NCI-H1105 treated with DMSO at 0.1 percent for 48 hours (cell line): ENCODE data around the gene AMIGO1.
"Not testable (repeated sequence)": the region's sequence is repeated elsewhere in the genome, so short reads cannot be mapped to it uniquely, and the experiment has no call there.

Source experiments
- DNase-seq: peaks from one replicate; lab custom pipeline; 2025; lab: John Stamatoyannopoulos, UW

The AMIGO1 gene

DNA sequence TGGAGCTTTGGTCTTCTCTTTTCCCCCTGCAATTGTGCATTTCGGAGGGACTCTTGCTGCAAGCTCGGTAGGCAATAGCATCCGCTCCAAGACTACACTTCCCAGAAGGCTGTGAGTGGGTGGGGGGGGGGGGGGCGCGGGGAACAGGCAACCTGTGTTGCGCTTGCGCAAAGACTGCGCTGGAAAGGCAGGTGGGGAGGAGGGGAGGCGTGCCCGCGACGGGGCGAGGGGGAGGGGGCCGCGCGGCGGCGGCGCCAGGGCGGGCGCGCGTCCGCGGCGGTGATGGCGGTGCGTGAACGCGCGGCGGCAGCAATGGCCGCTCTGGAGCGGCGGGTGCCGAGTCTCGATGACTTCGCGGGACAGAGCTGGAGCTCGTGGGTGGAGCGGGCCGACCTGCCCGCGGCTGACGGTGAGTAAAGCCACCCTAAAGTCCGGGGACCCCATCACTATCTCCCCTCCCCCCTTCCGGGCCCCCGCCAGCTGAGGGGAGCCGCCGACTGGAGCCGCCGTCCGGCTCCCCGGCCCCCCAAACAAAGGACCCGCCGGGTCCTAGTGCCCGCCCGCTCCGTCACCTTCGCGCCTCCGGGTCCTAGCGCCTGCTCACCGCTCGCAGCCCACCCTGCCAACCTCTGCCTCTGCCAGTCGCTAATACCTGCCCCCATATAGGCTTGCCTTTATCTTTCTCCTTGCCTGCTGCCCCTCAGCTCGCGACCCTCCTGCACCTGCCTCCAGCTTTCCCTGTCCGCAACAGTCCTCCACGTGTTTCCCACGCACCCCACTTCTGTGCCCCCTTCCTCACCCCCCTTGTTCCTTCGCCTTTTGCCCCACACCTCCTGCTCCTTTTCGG is 25.6 kb downstream of the AMIGO1 start, which contains the start of gene ATXN7L2:
ATXN7L2 (plus strand) TSS at position 234 of the 847 bp plus-strand sequence; CDS start at position 283, 49 bp downstream.
- DNase-seq, result peak; percentile 91

DNA sequence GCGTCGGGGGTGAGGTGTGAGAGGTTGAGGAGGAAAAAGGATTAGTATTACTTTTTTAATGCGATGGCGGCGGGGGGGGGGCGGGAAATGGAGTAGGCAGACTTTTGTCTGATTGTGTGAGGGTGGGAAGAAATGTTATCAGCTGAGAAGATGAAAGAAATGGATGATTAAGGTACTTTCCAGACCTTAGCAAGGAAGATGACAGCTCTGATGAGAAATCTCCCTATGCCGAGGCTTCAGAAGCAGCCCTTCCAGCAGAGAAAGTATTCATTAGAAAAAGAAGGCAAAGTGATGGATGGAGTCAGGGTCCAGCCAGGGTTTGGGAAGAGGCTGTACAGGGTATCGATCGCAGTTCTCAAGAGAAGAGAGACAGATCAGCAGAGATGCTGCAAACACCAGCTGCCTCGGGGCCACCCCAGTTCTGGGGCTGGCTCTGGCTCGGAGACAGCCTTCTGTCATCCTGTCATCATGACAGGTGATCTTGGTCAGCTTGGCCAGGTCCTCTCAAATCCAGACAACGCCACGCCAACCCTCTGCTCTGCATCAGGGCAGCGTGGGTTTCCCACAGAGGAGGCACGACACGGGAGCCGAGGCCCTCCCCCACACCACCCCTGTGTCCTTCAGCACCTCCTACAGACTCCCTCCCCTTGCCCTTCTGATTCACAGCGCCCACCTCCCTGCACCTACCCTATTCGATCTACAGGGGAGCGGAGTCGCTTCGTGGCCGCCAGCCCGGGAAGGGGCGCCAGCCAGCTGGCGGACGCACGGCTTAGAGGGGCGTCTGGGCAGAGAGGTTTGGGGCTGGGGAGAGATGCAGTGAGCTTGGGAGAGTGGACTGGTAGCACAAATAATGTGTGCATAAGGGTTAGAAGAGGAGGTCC is 26.5 kb downstream of the AMIGO1 start:
- DNase-seq, result peak; percentile 80

GRCh38 chr1:109482242-109482641 is 27.3 kb downstream of the AMIGO1 start:
- DNase-seq, result no peak

DNA sequence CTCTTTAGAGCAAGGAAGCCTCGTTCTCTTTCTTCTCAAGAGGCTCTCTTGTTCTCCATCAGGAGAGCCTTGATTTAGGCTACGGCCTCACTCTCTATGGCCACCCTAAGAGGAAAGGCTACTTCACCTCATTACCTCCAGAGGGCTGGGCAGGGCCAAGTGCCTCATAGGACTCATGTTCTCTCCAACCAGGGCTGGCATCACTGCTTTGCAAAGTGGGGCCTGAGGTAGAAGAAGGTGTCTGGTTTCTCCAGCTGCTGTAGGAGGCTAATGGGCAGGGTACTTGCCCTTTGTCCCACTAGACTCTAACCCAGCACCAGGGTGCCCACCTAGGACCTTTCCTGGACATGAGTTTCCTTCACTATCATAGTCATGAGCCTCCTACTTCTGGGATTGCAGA is 27.9 kb downstream of the AMIGO1 start:
- no peak for DNase-seq

GRCh38 chr1:109479901-109480300 is 29.6 kb downstream of the AMIGO1 start:
- DNase-seq, result no peak

GRCh38 chr1:109479311-109479710 is 30.2 kb downstream of the AMIGO1 start:
- DNase-seq, result no peak

- DNase-seq, result no peak
Observed at GRCh38 chr1:109478806-109479205, 30.7 kb downstream of the AMIGO1 start.

DNA sequence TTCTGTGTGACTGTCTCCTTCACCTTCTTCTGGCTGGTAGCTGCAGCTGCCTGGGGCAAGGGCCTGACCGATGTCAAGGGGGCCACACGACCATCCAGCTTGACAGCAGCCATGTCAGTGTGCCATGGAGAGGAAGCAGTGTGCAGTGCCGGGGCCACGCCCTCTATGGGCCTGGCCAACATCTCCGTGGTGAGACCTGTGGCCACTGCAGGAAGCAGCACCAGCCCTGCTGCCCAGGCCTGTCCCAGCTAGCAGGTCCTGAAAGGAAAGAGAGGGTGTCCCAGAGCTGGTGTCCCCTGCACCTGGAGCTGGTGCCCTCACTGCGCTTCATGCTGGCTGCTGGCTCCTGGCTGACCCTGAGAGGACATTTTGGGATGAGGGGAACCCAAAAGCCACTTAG is 31.7 kb downstream of the AMIGO1 start:
- no peak for DNase-seq

DNA sequence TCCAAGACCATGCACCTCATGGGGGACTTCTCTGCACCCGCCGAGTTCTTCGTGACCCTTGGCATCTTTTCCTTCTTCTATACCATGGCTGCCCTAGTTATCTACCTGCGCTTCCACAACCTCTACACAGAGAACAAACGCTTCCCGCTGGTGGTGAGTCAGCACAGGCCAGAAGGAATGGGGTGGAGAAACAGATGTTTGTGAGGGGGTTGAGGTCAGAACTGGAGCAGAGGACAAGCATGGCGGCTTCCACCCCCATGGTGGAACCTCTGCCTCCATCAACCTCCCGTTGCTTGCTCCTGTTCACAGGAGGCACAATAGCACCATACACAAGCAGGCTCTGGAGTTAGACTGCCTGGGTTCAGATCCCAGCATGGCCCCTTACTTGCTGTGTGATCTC is 32.7 kb downstream of the AMIGO1 start:
- DNase-seq, result no peak

- DNase-seq, result no peak
Observed at GRCh38 chr1:109475261-109475660, 34.3 kb downstream of the AMIGO1 start.

DNA sequence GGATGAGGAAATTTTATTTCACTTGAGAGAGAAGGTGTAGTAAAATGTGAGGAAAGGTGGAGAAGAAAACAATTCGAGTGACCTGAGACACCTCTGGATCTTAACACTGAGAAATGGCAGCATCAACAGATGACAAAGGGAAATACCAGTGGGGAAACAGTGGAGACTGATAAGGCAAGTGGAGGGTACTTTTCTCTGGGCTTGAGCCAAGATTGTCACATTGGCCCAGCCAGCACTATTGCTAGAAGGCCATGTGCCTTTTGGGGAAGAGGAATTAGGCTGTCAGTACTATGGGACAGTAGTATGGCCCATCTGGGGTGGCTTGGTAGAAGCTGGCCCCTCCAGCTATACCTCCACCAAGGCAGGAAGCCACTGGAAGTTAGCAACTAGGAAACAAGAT is 34.8 kb downstream of the AMIGO1 start:
- no peak for DNase-seq

DNA sequence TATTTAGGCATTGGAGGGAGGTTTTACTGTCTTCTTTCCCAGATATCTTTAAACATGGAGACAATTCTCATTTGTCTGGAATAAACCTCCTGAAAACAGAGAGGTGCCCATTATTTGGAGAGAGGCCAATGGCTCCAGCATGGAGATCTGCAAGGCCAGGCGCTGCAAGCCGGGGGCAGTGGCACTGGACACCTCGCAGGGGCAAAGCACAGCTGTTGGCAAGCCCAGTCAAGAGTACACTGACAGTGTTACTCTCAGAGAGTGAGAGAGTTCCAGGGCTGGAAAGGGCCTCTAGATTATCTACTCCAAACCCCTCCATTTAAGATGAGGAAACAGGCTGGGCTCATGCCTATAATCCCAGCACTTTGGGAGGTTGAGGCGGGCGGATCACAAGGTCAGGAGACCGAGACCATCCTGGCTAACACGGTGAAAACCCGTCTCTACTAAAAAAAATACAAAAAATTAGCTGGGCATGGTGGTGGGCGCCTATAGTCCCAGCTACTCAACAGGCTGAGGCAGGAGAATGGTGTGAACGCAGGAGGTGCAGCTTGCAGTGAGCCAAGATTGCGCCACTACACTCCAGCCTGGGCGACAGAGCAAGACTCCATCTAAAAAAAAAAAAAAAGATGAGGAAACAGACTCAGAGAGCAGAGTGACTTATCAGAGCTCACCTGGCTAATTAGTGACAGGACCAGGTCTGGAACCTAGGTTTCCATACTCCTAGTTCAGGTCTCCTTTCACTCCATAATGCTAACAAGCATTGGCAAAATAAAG is 36.1 kb downstream of the AMIGO1 start:
- DNase-seq, result not testable (repeated sequence)

DNA sequence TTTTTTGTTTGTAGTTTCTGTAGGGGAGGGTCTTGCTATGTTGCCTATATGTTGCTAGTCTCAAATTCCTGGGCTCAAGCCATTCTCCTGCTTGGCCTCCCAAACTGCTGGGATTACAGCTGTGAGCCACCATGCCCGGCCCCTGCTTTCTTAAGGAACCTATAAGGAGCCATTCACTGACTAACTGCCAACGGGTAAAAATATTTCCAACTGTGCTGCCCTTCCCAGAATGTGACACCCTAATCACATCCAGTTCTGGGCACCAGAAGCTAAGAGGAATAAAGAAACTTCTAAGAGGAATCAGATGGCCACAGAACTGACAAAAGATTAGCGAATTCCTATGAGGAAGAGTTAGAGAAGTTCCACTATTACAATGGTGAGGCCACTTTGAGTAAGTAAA is 36.7 kb downstream of the AMIGO1 start:
- DNase-seq, result no peak

DNA sequence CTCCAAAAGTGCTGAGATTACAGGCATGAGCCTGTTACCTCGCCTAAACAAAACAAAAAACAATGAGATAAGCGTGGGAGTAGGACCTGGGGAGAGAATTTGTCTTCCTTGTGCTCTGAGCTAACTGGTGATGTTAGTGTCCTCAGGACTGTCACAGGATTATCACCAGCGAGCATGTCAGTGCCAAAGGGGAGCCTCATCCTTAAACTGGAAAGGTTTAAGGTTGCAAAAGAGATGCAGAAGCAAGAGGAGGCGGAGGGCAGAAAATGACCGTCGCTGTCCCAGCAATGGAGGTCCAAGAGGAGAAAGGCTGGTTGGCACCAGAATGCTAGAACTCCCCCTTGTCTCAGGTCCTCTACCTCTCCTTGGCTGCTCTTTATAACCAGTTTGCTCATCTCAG is 39.3 kb downstream of the AMIGO1 start:
- no peak for DNase-seq

DNA sequence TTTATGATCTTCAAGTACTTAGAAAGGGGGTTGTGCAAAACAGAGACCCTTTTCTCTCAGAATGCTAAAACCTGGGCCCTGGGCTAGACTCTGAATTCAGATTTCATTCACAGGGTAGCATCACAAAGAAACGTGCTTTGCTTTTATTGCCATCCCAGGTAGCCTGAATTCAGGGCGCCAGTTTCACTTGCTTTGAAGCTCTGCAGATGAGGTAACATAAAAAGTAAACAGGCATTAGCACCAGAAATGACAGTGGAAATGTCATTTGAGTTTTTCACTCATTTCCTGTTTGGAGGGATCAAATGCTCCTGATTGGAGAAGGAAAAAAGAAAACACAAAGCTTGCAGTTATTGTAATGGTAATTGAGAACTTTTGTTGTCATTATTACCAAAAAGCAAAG is 40.6 kb downstream of the AMIGO1 start:
- no peak for DNase-seq

- no peak for DNase-seq
Observed at GRCh38 chr1:109468061-109468460, 41.5 kb downstream of the AMIGO1 start.

DNA sequence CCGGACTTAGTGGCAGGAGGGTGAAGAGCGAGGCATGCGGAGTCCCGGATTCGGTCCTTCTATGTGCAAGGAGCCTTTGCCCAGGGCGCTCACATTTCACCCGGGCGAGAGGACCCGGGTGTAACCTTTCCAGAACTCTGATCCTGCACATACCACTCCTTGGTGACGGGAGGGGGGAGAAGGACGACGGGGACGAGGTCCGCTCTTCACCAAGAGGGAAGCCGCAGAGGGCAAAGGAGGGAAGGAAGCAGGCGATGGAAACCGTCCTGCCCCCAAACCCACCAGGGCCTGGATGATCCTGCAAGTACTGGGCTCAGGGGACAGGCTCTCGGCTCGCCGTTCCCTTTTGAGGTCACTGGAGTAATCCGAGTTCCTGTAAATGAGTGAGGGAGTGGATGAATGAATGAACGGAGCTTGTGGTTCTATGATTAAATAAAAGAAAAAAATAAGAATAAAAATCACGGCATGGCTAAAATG is 42.2 kb downstream of the AMIGO1 start:
- DNase-seq, result no peak

- DNase-seq, result peak; percentile 33
Observed at GRCh38 chr1:109466452-109467300, 42.9 kb downstream of the AMIGO1 start, which contains the start of gene SYPL2. Gene SYPL2, plus strand, starts transcription at chr1:109466546. Its CDS starts 298 bp downstream, at chr1:109466844.

DNA sequence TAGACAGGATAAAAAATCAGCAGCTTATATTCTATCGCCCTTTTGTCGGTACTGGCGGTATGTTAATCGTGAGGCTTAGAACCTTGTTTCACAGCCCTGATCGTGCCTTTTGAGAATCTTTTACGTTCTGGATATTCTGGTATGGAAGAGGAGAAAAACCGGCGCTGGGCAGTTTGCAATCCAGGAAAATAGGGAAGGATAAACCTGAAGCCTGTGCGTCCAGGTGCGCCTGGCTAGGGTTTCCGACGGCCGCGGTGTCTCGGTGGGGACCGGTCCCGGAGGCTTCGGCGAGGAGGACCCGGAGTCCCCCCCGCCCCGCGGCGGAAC is 43.4 kb downstream of the AMIGO1 start:
- DNase-seq, result no peak

DNA sequence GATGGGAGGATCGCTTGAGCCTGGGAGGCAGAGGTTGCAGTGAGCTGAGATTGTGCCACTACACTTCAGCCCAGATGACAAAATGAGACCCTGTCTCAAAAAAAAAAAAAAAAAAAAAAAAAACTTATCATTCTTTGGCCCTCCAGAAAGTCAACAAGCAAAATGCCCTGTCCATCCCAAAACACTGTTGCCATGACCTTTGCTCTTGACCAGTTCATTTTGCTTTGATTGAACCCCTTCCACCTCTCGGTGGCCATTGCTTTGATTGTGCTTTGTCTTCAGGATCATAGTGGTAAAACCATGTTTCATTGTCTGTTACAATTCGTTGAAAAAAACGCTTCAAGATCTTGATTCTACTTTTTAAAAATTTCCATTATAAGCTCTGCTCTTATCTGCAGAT is 51.7 kb downstream of the AMIGO1 start:
- DNase-seq, result no peak

- DNase-seq, result no peak
Observed at GRCh38 chr1:109454497-109455133, 54.9 kb downstream of the AMIGO1 start.
